Measurements from ENCODE around the gene RNGTT.
"Not testable (repeated sequence)": the region's sequence is repeated elsewhere in the genome, so short reads cannot be mapped to it uniquely, and the experiment has no call there.

Gene RNGTT

GRCh38 chr6:88908598-88909548 lies 54.5 kb downstream of the RNGTT start:
- DNase-seq = no peak

- DNase-seq = not testable (repeated sequence)
Observed at GRCh38 chr6:88907148-88907547, 56.3 kb downstream of the RNGTT start.

- DNase-seq = no peak
Observed at GRCh38 chr6:88899569-88900316, 63.7 kb downstream of the RNGTT start.

GRCh38 chr6:88895911-88896310 lies 67.5 kb downstream of the RNGTT start:
- no peak for DNase-seq

GRCh38 chr6:88890860-88891845 lies 72.3 kb downstream of the RNGTT start:
- no peak for DNase-seq

GRCh38 chr6:88890394-88890793 lies 73.0 kb downstream of the RNGTT start:
- no peak for DNase-seq

- no peak for DNase-seq
Observed at GRCh38 chr6:88884361-88884760, 79.1 kb downstream of the RNGTT start.

- no peak for DNase-seq
Observed at GRCh38 chr6:88882536-88882935, 80.9 kb downstream of the RNGTT start.

- DNase-seq = no peak
Observed at GRCh38 chr6:88881451-88881850, 82.0 kb downstream of the RNGTT start.

- DNase-seq = no peak
Observed at GRCh38 chr6:88880021-88880420, 83.4 kb downstream of the RNGTT start.

GRCh38 chr6:88877893-88878292 lies 85.5 kb downstream of the RNGTT start:
- no peak for DNase-seq

GRCh38 chr6:88872962-88873361 lies 90.5 kb downstream of the RNGTT start:
- DNase-seq = no peak

GRCh38 chr6:88871498-88871897 lies 91.9 kb downstream of the RNGTT start:
- DNase-seq = no peak

GRCh38 chr6:88870717-88871330 lies 92.6 kb downstream of the RNGTT start:
- DNase-seq = no peak

- DNase-seq = no peak
Observed at GRCh38 chr6:88869263-88870020, 94.0 kb downstream of the RNGTT start.

GRCh38 chr6:88867841-88868731 lies 95.3 kb downstream of the RNGTT start:
- no peak for DNase-seq

GRCh38 chr6:88866856-88867255 lies 96.6 kb downstream of the RNGTT start:
- no peak for DNase-seq

- DNase-seq = no peak
Observed at GRCh38 chr6:88865275-88865674, 98.1 kb downstream of the RNGTT start.

GRCh38 chr6:88864359-88865054 lies 98.9 kb downstream of the RNGTT start:
- DNase-seq = no peak

- no peak for DNase-seq
Observed at GRCh38 chr6:88860310-88860709, 103.1 kb downstream of the RNGTT start.
